Measurements from ENCODE around the gene ASCC1. TPM values are rescaled to one million over a fixed set of nuclear protein-coding genes. Genes with fewer than 3 reads are reported as not detected.

The ASCC1 gene
- polyA plus RNA-seq, 2 of the 4 experiments (the other 2 are of a cell fraction), result 56.5 to 82.3 TPM

DNA sequence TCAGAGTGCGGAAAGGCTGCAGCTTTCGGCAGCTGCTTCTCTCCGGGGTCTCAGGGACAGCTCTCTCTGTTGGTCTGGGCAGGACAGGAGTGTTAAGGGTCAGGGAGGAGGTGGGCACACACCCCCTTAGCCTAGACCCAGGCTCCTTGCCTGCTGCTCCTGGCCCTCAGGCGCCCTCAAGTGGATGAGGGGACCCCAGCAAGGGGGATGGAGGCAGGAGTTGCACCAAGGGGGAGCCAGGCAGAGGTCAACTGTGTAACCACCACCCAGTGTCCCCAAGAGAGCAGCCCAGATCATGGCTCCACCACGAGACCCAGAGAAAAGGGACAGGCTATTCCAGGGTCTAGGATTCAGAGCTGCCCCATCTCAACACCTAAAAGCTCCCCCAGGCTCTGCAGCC lies 154.6 kb downstream of the ASCC1 start:
- FAIRE-seq (no peak), DNase-seq (ENCODE audit: low read depth in 1 of 2, low spot score in 1 of 2) (no peak), ATAC-seq (peak; percentile 62 to 76; a peak in 4 of 6 replicates)
- no peak overlapping the region for H3K4me2 ChIP-seq
- TF ChIP-seq, protein P1, sequence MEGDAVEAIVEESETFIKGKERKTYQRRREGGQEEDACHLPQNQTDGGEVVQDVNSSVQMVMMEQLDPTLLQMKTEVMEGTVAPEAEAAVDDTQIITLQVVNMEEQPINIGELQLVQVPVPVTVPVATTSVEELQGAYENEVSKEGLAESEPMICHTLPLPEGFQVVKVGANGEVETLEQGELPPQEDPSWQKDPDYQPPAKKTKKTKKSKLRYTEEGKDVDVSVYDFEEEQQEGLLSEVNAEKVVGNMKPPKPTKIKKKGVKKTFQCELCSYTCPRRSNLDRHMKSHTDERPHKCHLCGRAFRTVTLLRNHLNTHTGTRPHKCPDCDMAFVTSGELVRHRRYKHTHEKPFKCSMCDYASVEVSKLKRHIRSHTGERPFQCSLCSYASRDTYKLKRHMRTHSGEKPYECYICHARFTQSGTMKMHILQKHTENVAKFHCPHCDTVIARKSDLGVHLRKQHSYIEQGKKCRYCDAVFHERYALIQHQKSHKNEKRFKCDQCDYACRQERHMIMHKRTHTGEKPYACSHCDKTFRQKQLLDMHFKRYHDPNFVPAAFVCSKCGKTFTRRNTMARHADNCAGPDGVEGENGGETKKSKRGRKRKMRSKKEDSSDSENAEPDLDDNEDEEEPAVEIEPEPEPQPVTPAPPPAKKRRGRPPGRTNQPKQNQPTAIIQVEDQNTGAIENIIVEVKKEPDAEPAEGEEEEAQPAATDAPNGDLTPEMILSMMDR (IDR thresholded peaks at IDR 0.05), result peak; percentile 30; the same call in 1 of the 3 replicates
- TF ChIP-seq FOSL2 (IDR thresholded peaks at IDR 0.05) (no peak), FOSL2 (CRISPR knock-in tag; IDR thresholded peaks at IDR 0.05) (no peak), CBX8 (IDR thresholded peaks at IDR 0.05) (no peak), NR3C1 (IDR thresholded peaks at IDR 0.05) (no peak), SMC3 (IDR thresholded peaks at IDR 0.05) (peak; percentile 30; the same call in 2 of the 3 replicates), SREBF2 (IDR thresholded peaks at IDR 0.05) (no peak), RAD21 (conservative IDR thresholded peaks at IDR 0.05 in 1 of 2, IDR thresholded peaks at IDR 0.05 in 1 of 2) (peak; percentile 32 to 58; a peak in 4 of 5 replicates), RARB (CRISPR knock-in tag; IDR thresholded peaks at IDR 0.05) (no peak)
- TF ChIP-seq, protein P2, sequence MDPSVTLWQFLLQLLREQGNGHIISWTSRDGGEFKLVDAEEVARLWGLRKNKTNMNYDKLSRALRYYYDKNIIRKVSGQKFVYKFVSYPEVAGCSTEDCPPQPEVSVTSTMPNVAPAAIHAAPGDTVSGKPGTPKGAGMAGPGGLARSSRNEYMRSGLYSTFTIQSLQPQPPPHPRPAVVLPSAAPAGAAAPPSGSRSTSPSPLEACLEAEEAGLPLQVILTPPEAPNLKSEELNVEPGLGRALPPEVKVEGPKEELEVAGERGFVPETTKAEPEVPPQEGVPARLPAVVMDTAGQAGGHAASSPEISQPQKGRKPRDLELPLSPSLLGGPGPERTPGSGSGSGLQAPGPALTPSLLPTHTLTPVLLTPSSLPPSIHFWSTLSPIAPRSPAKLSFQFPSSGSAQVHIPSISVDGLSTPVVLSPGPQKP (IDR thresholded peaks at IDR 0.05; ENCODE audit: low read depth, low read length), result no peak
- H3K27ac ChIP-seq, result peak overlapping the region in 1 of 2 experiments; percentile 57; a peak in 3 of 6 replicates
- WGBS (ENCODE audit: missing lambda C conversion rate), result 74% methylated on average over 5 of the region's 5 CpGs
- ChIA-PET CTCF (interaction anchor here (0.6 to 7.9 kb wide), 14 partner anchors 9 to 165 kb away, joined by 3 to 66 read pairs (median 6); no protein-coding TSS in a partner anchor), POLR2A (no interaction called here)
- peaks cover 10% of the 10 kb centered on the region; the same call in 2 of the 3 replicates for H3K4me1 ChIP-seq
- no peaks in the 10 kb centered on the region for H3K9me3 ChIP-seq
- no peak overlapping the region for H3K4me3 ChIP-seq

DNA sequence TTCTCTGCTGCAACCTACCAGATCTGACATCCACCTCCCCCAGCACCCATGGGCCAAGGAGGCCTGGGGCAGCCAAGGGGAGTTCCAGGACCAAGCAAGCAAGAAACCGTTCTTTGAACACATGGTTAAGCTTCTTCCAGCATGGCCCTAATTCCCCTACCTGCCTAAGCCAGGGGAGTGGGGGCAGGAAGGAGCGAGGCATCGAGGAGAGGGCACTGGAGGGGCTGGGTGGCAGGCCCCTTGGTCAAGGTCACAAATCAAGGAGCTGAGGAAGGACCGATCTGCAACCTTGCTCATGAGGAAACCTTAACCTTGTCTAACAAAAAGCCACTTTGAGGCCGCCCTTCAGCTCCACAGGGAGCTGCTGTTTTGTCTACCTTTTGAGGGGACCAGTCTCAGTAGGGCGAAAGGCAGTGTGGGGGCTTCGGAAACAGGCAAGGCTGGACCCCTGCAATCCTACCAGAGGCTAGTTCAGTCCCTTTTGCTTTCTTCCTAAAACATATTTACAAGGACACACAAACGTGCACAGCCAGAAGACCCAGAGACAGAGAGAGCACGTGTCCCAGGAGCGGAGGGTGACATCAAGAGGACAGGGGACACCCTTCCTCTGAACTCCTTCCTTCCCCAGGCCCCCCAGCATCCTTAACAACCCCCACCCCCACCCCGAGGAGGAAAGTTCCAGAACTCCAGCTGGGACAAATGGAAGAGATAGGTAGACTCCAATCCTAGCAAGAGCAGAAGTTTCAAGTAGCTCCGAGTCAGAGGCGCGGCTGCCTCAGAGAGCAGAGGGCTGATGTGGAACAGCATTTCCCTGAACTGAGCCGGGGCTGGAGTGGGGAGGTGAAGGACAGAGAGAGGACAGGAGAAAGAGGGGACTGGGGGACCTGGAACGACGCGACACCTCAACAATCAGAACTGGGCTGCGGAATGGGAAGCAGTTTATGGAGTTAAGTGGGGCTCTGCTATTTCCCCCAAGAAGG lies 155.9 kb downstream of the ASCC1 start:
- TF ChIP-seq FOSL2 (IDR thresholded peaks at IDR 0.05), result no peak
- no peak for TF ChIP-seq FOSL2 (CRISPR knock-in tag; IDR thresholded peaks at IDR 0.05)
- no peak for TF ChIP-seq BHLHE40 (IDR thresholded peaks at IDR 0.05; ENCODE audit: low read depth, low read length)
- TF ChIP-seq EP300 (IDR thresholded peaks at IDR 0.05), result no peak
- TF ChIP-seq ZNF302 (CRISPR knock-in tag; IDR thresholded peaks at IDR 0.05), result no peak
- no peak for TF ChIP-seq JUN (IDR thresholded peaks at IDR 0.05)
- TF ChIP-seq CHD2 (IDR thresholded peaks at IDR 0.05; ENCODE audit: low read length, partially characterized antibody), result no peak
- no peak for TF ChIP-seq HEYL (CRISPR knock-in tag; IDR thresholded peaks at IDR 0.05)
- TF ChIP-seq, protein P3, sequence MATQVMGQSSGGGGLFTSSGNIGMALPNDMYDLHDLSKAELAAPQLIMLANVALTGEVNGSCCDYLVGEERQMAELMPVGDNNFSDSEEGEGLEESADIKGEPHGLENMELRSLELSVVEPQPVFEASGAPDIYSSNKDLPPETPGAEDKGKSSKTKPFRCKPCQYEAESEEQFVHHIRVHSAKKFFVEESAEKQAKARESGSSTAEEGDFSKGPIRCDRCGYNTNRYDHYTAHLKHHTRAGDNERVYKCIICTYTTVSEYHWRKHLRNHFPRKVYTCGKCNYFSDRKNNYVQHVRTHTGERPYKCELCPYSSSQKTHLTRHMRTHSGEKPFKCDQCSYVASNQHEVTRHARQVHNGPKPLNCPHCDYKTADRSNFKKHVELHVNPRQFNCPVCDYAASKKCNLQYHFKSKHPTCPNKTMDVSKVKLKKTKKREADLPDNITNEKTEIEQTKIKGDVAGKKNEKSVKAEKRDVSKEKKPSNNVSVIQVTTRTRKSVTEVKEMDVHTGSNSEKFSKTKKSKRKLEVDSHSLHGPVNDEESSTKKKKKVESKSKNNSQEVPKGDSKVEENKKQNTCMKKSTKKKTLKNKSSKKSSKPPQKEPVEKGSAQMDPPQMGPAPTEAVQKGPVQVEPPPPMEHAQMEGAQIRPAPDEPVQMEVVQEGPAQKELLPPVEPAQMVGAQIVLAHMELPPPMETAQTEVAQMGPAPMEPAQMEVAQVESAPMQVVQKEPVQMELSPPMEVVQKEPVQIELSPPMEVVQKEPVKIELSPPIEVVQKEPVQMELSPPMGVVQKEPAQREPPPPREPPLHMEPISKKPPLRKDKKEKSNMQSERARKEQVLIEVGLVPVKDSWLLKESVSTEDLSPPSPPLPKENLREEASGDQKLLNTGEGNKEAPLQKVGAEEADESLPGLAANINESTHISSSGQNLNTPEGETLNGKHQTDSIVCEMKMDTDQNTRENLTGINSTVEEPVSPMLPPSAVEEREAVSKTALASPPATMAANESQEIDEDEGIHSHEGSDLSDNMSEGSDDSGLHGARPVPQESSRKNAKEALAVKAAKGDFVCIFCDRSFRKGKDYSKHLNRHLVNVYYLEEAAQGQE (IDR thresholded peaks at IDR 0.05), result no peak
- no peak for TF ChIP-seq TP53 (CRISPR knock-in tag; IDR thresholded peaks at IDR 0.05)
- TF ChIP-seq MAFK (IDR thresholded peaks at IDR 0.05; ENCODE audit: partially characterized antibody), result no peak
- no peak for TF ChIP-seq EHMT2 (IDR thresholded peaks at IDR 0.05; ENCODE audit: low read depth)
- TF ChIP-seq, protein P4, sequence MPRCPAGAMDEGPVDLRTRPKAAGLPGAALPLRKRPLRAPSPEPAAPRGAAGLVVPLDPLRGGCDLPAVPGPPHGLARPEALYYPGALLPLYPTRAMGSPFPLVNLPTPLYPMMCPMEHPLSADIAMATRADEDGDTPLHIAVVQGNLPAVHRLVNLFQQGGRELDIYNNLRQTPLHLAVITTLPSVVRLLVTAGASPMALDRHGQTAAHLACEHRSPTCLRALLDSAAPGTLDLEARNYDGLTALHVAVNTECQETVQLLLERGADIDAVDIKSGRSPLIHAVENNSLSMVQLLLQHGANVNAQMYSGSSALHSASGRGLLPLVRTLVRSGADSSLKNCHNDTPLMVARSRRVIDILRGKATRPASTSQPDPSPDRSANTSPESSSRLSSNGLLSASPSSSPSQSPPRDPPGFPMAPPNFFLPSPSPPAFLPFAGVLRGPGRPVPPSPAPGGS (IDR thresholded peaks at IDR 0.05), result no peak
- TF ChIP-seq, protein P5, sequence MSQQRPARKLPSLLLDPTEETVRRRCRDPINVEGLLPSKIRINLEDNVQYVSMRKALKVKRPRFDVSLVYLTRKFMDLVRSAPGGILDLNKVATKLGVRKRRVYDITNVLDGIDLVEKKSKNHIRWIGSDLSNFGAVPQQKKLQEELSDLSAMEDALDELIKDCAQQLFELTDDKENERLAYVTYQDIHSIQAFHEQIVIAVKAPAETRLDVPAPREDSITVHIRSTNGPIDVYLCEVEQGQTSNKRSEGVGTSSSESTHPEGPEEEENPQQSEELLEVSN (IDR thresholded peaks at IDR 0.05; ENCODE audit: borderline replicate concordance, low read depth), result no peak
- TF ChIP-seq NR3C1 (IDR thresholded peaks at IDR 0.05), result no peak
- TF ChIP-seq, protein P2 (IDR thresholded peaks at IDR 0.05; ENCODE audit: low read depth, low read length), result no peak
- Histone ChIP-seq H3K9me3 (no peaks in the 10 kb centered on the region), H3K27ac (peak overlapping the region in 1 of 2 experiments; percentile 57; a peak in 1 of 6 replicates), H3K4me1 (peaks cover 10% of the 10 kb centered on the region; the same call in 2 of the 3 replicates), H3K4me2 (no peak overlapping the region), H3K4me3 (no peak overlapping the region)
- ATAC-seq, result peak in 1 of 2 experiments; percentile 9; a peak in 1 of 6 replicates
- POLR2A ChIA-PET, result no interaction called here
- no peak for FAIRE-seq
- DNase-seq (ENCODE audit: low read depth in 1 of 2, low spot score in 1 of 2), result no peak
- CTCF ChIA-PET, result interaction anchor here (0.6 to 7.9 kb wide), 10 partner anchors 9 to 278 kb away, joined by 3 to 66 read pairs (median 4); no protein-coding TSS in a partner anchor
- WGBS (ENCODE audit: missing lambda C conversion rate), result 84% methylated on average over 19 of the region's 19 CpGs
